HL-60 (cell line): ENCODE measurements around the gene WIPF2.

Source experiments
- CTCF ChIP-seq: IDR thresholded peaks from one replicate; pipeline ENCODE4 v1.5.1; 2011; ENCODE audit warnings: low read length, control low read depth, inconsistent platforms; ENCODE audit not compliant: insufficient read depth
- GABPA ChIP-seq: IDR thresholded peaks from 2 replicates; pipeline ENCODE4 v1.6.1; 2012; ENCODE audit warnings: low read depth
- POLR2AphosphoS5 ChIP-seq: IDR thresholded peaks from 2 replicates; pipeline ENCODE4 v1.6.1; 2012; ENCODE audit warnings: low read depth
- REST ChIP-seq: IDR thresholded peaks from 2 replicates; pipeline ENCODE4 v1.6.1; 2012; ENCODE audit warnings: low read depth; ENCODE audit not compliant: insufficient replicate concordance

- TF ChIP-seq POLR2AphosphoS5 (no peak), CTCF (no peak), REST (no peak), GABPA (no peak)
Observed at GRCh38 chr17:40178660-40179059, 40.4 kb upstream of the WIPF2 start.
